GM12801 (cell line): ENCODE results near the gene MTHFSD.

Source experiments
- CTCF ChIP-seq: IDR thresholded peaks from one replicate; pipeline ENCODE4 v1.5.1; 2011; ENCODE audit warnings: control low read depth; ENCODE audit not compliant: insufficient read length; ENCODE audit errors: extremely low read depth

Gene MTHFSD, protein sequence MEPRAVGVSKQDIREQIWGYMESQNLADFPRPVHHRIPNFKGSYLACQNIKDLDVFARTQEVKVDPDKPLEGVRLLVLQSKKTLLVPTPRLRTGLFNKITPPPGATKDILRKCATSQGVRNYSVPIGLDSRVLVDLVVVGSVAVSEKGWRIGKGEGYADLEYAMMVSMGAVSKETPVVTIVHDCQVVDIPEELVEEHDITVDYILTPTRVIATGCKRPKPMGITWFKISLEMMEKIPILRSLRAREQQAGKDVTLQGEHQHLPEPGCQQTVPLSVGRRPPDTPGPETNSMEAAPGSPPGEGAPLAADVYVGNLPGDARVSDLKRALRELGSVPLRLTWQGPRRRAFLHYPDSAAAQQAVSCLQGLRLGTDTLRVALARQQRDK

GRCh38 chr16:86554917-86555703 lies at the start of gene MTHFSD:
Gene MTHFSD (minus strand): TSS chr16:86555235. CDS start chr16:86555184, 51 bp downstream.
- no peak for TF ChIP-seq CTCF

DNA sequence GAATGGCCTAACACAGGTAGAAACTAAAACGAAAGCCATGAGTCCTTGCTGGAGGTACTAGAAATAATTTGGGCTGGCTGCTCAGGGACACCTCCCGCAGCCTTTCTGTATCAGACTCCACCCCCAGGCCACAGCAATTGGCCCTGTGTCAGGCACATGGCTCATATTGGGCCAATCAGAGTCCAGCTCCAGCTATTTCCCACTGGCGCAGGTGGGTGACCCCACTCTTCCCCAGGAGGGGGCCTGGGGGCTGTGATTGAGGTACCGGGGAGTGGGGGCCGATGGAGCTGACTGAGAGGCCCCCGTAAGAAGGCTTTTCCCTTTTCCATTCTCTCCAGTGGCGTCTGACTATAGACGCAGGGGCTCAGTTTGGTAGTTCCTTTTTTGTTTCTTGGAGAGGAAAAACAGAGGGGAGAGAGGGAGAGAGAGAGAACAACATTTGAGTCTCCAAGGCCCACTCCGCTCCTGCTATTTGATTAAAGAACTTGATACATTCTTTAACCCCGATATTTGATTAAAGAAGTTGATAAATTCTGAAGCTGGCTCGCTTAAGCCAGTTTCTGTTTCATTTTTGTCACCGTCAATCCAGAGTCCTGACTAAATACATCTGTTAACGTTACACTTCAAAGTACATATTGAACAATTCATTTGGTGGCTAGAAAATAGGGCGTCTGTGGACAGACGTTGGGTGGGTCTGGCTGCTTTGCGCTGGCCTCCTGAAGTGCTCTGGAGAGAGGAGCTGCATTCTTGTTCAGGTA lies 49.6 kb upstream of the MTHFSD start:
- TF ChIP-seq CTCF, result no peak

DNA sequence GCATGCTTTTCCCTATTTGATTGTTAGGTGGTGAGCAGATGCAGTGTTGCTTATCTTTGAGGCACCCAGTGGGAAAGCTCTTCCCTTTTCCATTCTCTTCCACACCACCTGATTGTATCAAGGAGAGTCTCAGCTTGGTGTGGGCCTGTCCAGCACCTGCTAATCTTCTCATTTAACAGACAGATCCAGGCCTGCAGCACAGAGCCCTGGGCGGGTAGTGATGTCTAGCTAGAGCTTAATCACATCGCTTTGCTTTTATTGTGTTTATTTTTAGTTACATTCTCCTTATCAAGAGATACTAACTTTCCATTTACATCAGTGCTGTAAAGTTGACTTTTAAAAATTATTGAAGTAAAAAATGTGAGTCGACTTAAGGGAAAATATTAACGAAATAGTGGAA lies 47.5 kb upstream of the MTHFSD start:
- TF ChIP-seq CTCF, result no peak

- TF ChIP-seq CTCF, result no peak
These were observed 46.3 kb upstream of the MTHFSD start for GRCh38 chr16:86601356-86601755.

DNA sequence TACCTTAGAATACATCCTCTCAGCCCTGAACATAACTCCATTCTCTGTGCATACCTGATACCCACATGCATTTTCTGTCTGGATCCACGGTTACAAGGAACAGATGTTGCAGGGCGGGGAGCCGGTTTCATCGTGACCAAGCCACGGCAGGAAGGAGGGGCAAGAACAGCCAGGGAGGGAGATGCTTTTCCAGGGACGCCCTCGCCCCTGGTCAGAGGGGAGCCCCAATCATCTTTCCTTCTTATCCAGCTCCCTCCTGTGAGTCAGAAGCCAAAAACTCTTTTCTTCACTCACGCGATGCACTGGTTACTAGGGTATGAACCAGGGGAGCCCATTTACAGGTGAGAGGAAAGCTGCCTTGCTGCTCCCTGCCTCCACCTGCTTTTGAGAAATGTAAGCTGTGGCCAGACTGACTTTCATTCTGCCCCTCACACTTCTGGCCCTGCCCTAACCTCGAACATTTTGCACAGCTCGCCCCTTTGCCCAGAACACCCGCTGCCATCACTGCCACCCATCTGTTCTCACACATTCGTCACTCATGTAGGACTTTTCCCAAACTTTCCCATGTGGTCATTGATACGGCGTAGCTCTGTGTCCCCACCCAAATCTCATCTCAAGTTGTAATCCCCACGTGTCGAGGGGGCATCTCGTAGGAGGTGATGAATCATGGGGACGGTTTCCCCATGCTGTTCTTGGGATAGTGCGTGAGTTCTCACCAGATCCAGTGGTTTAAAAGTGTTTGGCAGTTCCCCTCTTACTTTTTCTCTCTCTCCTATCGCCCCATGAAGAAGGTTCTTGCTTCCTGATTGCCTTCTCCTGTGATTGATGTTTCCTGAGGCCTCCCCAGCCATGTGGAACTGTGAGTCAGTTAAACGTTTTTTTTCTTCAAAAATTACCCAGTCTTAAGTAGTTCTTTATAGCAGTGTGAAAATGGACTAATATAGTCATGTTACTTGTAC lies 43.9 kb upstream of the MTHFSD start:
- TF ChIP-seq CTCF, result no peak

- TF ChIP-seq CTCF, result no peak
These were observed 43.0 kb upstream of the MTHFSD start for GRCh38 chr16:86597880-86598606.
